HFF-Myc (cell line): Measurements from ENCODE around the gene TSHZ3.

Experiments
- DNase-seq: peaks from one replicate; pipeline ENCODE4 v3.0.0-alpha.2; 2011; ENCODE audit warnings: low read depth; ENCODE audit errors: extremely low read depth
- H3K4me3 ChIP-seq: replicated peaks from 2 replicates; pipeline ENCODE4 v1.5.1; 2011; ENCODE audit warnings: low read depth, mild to moderate bottlenecking, control low read depth, low read length
- TF ChIP-seq, protein P1 (sequence below): IDR thresholded peaks from 2 replicates; pipeline ENCODE4 v1.5.1; 2012; ENCODE audit warnings: mild to moderate bottlenecking, low read depth, low read length, control low read depth; ENCODE audit errors: missing control alignments

Gene TSHZ3

DNA sequence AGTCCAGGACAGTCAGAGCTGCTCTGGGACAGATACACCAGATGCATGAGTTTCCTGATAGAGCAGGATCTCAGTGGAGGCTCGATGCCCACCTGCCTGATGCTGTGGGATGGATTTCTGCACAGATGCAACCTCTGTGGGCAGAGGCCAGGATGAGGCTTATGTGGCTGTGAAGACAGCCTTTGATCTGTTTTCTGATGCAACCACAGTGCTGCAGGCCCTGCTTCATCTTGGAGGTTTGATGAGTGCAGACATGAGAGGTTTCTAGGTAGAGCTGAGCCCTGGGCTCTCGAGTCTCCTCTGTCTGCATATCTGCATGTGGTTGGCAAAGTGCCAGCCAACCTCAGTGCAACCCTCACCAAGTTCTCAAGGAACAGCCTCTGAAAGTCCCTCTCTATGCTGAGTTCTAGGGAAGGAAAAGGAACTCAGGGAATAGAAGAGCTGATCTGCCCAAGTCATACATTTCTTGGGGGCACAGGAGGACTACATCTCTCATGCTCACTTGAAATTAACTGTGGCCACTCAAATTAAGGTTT, 23.1 kb upstream of the TSHZ3 start:
- no peak overlapping the region for H3K4me3 ChIP-seq
- TF ChIP-seq, protein P1, sequence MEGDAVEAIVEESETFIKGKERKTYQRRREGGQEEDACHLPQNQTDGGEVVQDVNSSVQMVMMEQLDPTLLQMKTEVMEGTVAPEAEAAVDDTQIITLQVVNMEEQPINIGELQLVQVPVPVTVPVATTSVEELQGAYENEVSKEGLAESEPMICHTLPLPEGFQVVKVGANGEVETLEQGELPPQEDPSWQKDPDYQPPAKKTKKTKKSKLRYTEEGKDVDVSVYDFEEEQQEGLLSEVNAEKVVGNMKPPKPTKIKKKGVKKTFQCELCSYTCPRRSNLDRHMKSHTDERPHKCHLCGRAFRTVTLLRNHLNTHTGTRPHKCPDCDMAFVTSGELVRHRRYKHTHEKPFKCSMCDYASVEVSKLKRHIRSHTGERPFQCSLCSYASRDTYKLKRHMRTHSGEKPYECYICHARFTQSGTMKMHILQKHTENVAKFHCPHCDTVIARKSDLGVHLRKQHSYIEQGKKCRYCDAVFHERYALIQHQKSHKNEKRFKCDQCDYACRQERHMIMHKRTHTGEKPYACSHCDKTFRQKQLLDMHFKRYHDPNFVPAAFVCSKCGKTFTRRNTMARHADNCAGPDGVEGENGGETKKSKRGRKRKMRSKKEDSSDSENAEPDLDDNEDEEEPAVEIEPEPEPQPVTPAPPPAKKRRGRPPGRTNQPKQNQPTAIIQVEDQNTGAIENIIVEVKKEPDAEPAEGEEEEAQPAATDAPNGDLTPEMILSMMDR: no peak

DNA sequence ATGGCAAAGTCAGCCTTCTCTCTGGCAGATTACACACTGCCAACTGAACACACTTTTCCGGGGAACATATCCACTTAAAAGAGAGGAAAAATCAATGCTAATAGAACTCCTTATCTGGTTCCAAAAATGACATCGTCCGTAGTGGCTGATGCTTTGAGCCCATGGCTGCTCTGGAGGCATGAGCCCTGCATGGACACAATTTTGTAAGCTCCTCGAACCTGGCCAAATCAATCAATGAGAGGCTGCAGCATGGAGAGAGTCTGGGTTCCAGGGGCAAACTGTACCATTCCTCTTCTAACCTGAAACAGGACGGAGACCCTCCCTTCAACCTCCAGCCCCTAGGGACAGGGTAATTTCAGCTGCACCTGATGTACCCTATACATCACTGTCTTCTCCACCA, 21.0 kb upstream of the TSHZ3 start:
- TF ChIP-seq, protein P1: no peak
- DNase-seq: no peak
- no peak overlapping the region for H3K4me3 ChIP-seq

More for the DNA sequence above, 23.1 kb upstream of the TSHZ3 start:
- DNase-seq: no peak

DNA sequence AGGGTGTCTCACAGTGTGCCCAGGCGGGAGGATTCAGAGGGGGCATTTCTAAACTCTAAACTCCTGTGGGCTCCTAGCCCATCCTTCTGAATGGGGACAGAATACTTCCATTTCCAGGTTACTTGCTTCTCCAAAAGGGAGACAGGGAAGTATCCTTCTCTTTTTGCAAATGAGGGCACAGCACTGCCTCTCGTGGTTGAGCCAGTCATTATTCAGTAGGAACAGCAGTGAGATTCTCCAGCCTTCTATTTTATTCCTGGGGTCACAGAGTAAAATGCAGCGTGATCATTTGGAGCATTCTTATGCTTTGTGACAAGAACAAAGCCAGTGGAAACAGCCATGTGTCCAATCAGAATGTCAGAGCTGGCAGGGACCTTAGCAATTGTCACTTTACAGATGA, 15.7 kb upstream of the TSHZ3 start:
- no peak overlapping the region for H3K4me3 ChIP-seq
- TF ChIP-seq, protein P1: no peak
- no peak for DNase-seq

DNA sequence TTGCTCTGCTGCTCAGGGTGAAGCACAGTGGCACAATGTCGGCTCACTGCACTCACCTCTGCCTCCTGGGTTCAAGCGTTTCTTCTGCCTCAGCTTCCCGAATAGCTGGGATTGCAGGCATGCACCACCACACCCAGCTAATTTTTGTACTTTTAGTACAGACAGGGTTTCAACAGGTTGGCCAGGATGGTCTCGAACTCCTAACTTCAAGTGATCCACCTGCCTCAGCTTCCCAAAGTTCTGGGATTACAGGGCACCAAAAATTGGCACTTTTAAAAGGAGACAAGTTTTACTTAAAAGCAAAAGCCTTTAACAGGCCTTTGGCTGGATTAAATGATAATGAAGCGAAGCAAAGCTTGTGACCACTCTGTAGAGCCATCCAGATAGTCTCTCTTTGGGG, 12.5 kb upstream of the TSHZ3 start:
- H3K4me3 ChIP-seq: no peak overlapping the region
- DNase-seq: no peak
- TF ChIP-seq, protein P1: no peak

DNA sequence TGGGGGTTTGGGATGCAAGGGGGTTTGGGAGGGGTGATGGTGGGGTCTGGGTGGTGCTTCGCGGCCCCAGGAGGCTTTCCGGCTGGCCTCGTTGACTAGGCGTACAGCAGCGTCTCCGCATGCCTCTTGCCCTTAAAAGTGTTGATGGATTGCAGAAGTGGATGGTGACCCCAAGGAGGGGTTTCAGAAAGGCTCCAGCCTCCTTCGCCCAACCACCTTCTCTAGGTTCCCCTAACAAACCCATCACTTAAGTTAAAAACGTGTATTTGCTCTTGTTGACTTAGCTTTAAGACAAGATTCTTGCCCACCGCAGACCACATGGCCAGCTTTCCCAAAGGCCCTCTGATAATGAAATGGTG, 8.1 kb upstream of the TSHZ3 start:
- H3K4me3 ChIP-seq: no peak overlapping the region
- TF ChIP-seq, protein P1: no peak
- no peak for DNase-seq

DNA sequence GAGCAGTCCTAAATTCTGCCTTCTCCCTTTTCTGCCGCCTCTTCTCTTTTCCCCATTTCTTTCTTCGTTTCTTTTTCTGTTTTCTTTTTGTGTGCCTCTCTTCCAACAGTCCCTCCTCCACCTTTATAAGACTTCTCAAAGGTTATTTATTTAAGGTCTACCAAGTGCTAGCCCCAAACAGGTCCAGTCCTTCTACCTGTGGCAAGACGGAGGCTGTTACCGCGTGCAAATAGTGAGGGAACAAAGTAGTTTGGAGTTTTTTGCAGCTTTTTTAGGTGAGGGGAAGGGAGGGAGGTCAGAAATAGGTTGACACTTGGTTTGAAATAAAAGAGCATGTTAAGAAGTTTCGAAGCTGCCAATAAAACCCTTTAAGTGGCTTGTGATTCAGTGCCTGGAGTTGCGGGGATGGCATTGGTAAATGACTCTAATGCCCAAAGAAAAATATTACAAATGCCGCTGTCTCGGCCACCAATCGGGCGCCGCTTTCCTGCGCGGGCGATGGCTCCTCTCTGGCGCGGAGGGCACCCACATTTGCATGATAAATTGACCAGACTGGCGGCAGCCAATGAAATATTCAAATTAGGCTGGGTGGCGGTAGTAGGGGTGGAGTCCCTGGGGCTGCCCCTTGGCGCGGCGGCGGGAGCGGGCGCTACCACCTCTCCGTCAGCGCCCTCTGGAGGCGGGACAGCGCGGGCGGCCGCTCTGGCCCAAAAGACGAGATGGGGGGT, 7.5 kb upstream of the TSHZ3 start:
- H3K4me3 ChIP-seq: no peak overlapping the region
- no peak for DNase-seq
- TF ChIP-seq, protein P1: no peak

DNA sequence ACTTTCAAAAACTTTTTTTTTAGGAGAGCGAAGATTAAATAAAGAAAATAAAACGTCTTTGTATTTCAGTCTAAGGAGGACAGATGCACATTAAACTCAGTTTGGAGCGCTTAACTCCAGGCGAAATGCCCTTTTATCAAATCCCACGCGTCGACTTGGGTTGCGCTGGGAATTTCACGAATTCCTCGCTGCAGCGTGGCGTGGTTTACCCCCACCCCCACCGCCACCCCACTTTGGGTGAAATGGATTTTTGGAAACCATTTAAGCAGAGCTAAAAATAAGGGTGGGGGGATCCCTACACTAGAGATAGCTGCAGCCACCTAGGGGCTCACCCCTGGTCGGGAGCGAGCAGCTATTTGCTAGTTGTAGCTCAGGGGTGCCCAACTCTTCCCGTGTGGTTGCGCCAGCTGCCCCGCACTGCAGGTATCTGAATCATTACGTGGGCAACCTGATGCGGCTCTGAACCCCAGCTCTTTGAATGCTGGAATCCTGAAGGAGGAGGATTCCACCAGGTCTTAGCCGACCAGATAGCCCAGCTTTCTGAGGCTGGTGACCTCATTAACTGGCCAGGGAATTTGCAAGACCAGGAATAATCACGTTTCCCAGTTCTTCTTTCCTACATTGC, 6.5 kb upstream of the TSHZ3 start:
- H3K4me3 ChIP-seq: no peak overlapping the region
- no peak for DNase-seq
- TF ChIP-seq, protein P1: no peak
